Ovary (tissue), 9 donors: ENCODE results near the gene RPGR. TPM values are rescaled to one million over a fixed set of nuclear protein-coding genes. Genes with fewer than 3 reads are reported as not detected.

Source experiments
- DNase-seq, 5 donors: peaks; one replicate each; pipeline ENCODE4 v3.0.0-alpha.2; 2019 to 2020
- H3K27ac ChIP-seq, 2 donors: fragments of 200-600 bp; one replicate each; pipeline versions ENCODE4 v1.5.1 to v1.8.0; 2019 to 2022
- H3K27me3 ChIP-seq: fragments of 200-600 bp; one replicate; pipeline ENCODE4 v1.8.0; 2022
- H3K36me3 ChIP-seq: fragments of 200-600 bp; sonication (generic); one replicate; pipeline ENCODE4 v1.5.1; 2019
- H3K4me1 ChIP-seq: one replicate; pipeline ENCODE4 v1.8.1; 2013; ENCODE audit warnings: mild to moderate bottlenecking, moderate library complexity; ENCODE audit not compliant: insufficient read depth
- H3K4me3 ChIP-seq: fragments of 200-600 bp; sonication (generic); one replicate; pipeline ENCODE4 v1.5.1; 2017
- H3K9me3 ChIP-seq, 2 donors: fragments of 200-600 bp in 1 of 2; sonication (generic) in 1 of 2; one replicate each; pipeline versions ENCODE4 v1.5.1 to v1.8.1; 2013 to 2019; ENCODE audit warnings: mild to moderate bottlenecking in 1 of 2, moderate library complexity in 1 of 2
- EP300 ChIP-seq: sonication (generic); formaldehyde crosslinking; IDR thresholded peaks from one replicate; pipeline ENCODE4 v1.6.1; 2017; ENCODE audit warnings: antibody characterized with exemption
- POLR2A ChIP-seq: fragments of 450-650 bp; IDR thresholded peaks from one replicate; pipeline ENCODE4 v1.6.1; 2017; ENCODE audit warnings: antibody characterized with exemption, mild to moderate bottlenecking, moderate library complexity
- WGBS, 3 donors: extraction: QIAGEN DNeasy Blood & Tissue Kit in 1 of 3; methylation state at CpG; one replicate each; pipeline versions ENCODE4 v1.1.5 to v1.1.7; 2013 to 2017; 5-methylcytosine and 5-hydroxymethylcytosine counted together
- intact Hi-C, 4 donors: fragments of 100-400 bp; cut with DNase I; formaldehyde crosslinking; loops; one replicate each; pipeline versions ENCODE4 v1.11.0 to v1.15.1; 2022 to 2023
- polyA plus RNA-seq, 2 donors: library from polyadenylated mRNA; stranded (reverse); fragments of 200-250 nt in 1 of 2; fragments of 350-450 nt in 1 of 2; fragmentation: Illumina TruSeq in 1 of 2; extraction: RNeasy Lipid Tissue Mini Kit (QIAGEN cat#74804) in 1 of 2; gene quantifications; one replicate each; pipeline ENCODE4 v1.2.3, GENCODE V29; 2013 to 2014
- total RNA-seq, 7 donors: library from RNA; depleted of rRNA in 2 of 7; stranded (reverse); fragments of >200 nt in 2 of 7; fragmentation: NEBNext Ultra II Directional in 3 of 7; extraction: Animal tissue kit (Norgen Biotek cat#: 25700) in 3 of 7; gene quantifications; one replicate each; pipeline versions ENCODE4 v1.1.0 to v1.2.4, GENCODE V29; 2016 to 2023
- TF ChIP-seq, protein P1 (sequence below), 3 donors: fragments of 450-650 bp in 2 of 3; fragments of 200-600 bp in 1 of 3; IDR thresholded peaks; one replicate each; pipeline versions ENCODE4 v1.5.1 to v1.8.0; 2016 to 2022; ENCODE audit warnings: antibody characterized with exemption in 3 of 3, mild to moderate bottlenecking in 1 of 3
- donor health status: DM: no; HTN: no; CAD: no; lungs with moderate emphysema.
- donor health status: DM: no; HTN: no; CAD: no.
- donor health status: Bipolar disorder and iron deficiency.
- donor health status: DM: yes; HTN: yes; CAD: no.
- donor health status: DM: no; HTN: no; CAD: no.
- donor health status: DM: yes; HTN: yes; CAD: no.

Gene RPGR
- total and polyA plus RNA-seq, 9 donors = 5.4 to 29.6 (median 8.6) TPM

GRCh38 chrX:38371641-38372040 is 44.3 kb upstream of the RPGR start:
- Histone ChIP-seq H3K4me3 (no peak overlapping the region), H3K4me1 (no peaks in the 10 kb centered on the region), H3K36me3 (no peaks in the 10 kb centered on the region), H3K9me3 (no peaks in the 10 kb centered on the region), H3K27me3 (no peaks in the 10 kb centered on the region), H3K27ac (no peak overlapping the region)
- WGBS, 3 donors = 38 to 52% (median 41%) methylated on average over 2 of the region's 2 CpGs
- DNase-seq = no peak
- TF ChIP-seq EP300 (no peak), POLR2A (no peak)
- TF ChIP-seq, protein P1, sequence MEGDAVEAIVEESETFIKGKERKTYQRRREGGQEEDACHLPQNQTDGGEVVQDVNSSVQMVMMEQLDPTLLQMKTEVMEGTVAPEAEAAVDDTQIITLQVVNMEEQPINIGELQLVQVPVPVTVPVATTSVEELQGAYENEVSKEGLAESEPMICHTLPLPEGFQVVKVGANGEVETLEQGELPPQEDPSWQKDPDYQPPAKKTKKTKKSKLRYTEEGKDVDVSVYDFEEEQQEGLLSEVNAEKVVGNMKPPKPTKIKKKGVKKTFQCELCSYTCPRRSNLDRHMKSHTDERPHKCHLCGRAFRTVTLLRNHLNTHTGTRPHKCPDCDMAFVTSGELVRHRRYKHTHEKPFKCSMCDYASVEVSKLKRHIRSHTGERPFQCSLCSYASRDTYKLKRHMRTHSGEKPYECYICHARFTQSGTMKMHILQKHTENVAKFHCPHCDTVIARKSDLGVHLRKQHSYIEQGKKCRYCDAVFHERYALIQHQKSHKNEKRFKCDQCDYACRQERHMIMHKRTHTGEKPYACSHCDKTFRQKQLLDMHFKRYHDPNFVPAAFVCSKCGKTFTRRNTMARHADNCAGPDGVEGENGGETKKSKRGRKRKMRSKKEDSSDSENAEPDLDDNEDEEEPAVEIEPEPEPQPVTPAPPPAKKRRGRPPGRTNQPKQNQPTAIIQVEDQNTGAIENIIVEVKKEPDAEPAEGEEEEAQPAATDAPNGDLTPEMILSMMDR (IDR thresholded peaks at IDR 0.05) = no peak
- intact Hi-C loops = no loop called here

- Histone ChIP-seq H3K27me3 (no peaks in the 10 kb centered on the region), H3K4me1 (no peaks in the 10 kb centered on the region), H3K4me3 (no peak overlapping the region), H3K36me3 (no peaks in the 10 kb centered on the region), H3K27ac (no peak overlapping the region), H3K9me3 (no peaks in the 10 kb centered on the region)
- intact Hi-C loops = no loop called here
- DNase-seq = no peak
- 60 to 69% (median 63%) methylated on average over 2 of the region's 2 CpGs for WGBS, 3 donors
- TF ChIP-seq EP300 (no peak), POLR2A (no peak)
- TF ChIP-seq, protein P1 (IDR thresholded peaks at IDR 0.05) = no peak
These were observed 41.5 kb upstream of the RPGR start for GRCh38 chrX:38368774-38369173.

DNA sequence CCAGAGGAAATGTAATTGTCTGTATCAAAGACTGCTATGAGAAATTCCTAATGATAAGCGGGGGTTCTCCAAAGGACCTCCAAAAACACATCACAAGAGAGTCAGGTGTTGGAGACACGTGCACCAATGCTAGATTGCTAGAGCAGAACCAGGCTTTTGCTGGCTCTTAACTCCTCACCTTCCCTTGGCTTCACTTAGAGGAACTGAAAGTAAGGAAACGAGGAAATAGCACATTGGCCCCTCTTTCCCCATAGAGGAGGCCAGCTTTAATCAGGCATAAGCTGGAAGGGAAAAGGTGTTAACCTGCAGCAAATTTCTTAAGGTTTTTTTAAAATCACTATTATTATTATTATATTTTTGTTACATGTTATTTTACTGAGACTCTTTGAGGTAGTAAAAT is 38.6 kb upstream of the RPGR start:
- H3K36me3 ChIP-seq = no peaks in the 10 kb centered on the region
- DNase-seq = no peak
- intact Hi-C loops = no loop called here
- no peak overlapping the region for H3K27ac ChIP-seq
- H3K4me3 ChIP-seq = no peak overlapping the region
- 43 to 53% (median 52%) methylated on average over 3 of the region's 3 CpGs for WGBS, 3 donors
- no peaks in the 10 kb centered on the region for H3K9me3 ChIP-seq
- no peaks in the 10 kb centered on the region for H3K4me1 ChIP-seq
- no peak for TF ChIP-seq POLR2A
- TF ChIP-seq, protein P1 (IDR thresholded peaks at IDR 0.05) = no peak
- TF ChIP-seq EP300 = no peak
- no peaks in the 10 kb centered on the region for H3K27me3 ChIP-seq

- H3K4me3 ChIP-seq = no peak overlapping the region
- H3K27me3 ChIP-seq = no peaks in the 10 kb centered on the region
- no peaks in the 10 kb centered on the region for H3K9me3 ChIP-seq
- no peaks in the 10 kb centered on the region for H3K4me1 ChIP-seq
- intact Hi-C loops = no loop called here
- DNase-seq = no peak
- TF ChIP-seq, protein P1 (IDR thresholded peaks at IDR 0.05) = no peak
- no peak for TF ChIP-seq EP300
- no peak for TF ChIP-seq POLR2A
- no peaks in the 10 kb centered on the region for H3K36me3 ChIP-seq
- H3K27ac ChIP-seq = no peak overlapping the region
These were observed 35.7 kb upstream of the RPGR start for GRCh38 chrX:38363046-38363445.
